Measurements from ENCODE around the gene CACNA1S. TPM values are rescaled to one million over a fixed set of nuclear protein-coding genes. Genes with fewer than 3 reads are reported as not detected.

Gene CACNA1S
- total RNA-seq, 1 experiment from 2014 or later: not detected

DNA sequence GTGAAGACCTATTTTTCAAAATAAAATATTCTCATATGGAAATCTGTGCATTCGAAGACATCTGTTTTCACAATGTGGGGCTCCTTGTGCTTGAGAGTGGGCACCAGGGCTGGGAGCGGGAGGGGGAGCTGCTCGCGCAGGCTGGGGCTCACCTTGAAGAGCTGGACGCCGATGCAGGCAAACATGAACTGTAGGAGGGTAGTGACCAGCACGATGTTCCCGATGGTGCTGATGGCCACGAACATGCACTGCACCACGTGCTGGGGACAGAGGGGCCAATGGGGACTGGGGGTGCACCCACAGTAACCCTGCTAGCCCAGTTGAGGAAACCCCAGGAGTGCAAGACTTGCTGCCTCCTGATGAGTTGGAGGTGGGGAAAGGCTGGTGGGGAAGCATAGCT, 46.5 kb downstream of the CACNA1S start:
- Histone ChIP-seq H3K79me2 (ENCODE audit: insufficient read depth, low read length) (no peaks in the 10 kb centered on the region), H2BK120ac (ENCODE audit: low read depth, low read length, poor library complexity, severe bottlenecking) (no peak overlapping the region), H2BK12ac (ENCODE audit: insufficient read length, low read depth, low read length) (no peak overlapping the region), H2BK15ac (ENCODE audit: low read depth, low read length) (no peak overlapping the region), H3T11ph (ENCODE audit: low read length) (no peak overlapping the region), H3K4ac (ENCODE audit: low read depth, low read length) (no peak overlapping the region), H2BK20ac (ENCODE audit: low read depth, low read length, poor library complexity, severe bottlenecking) (no peak overlapping the region), H4K91ac (ENCODE audit: insufficient read length, low read depth, low read length) (no peak overlapping the region), H3K79me1 (ENCODE audit: insufficient read depth, low read depth, low read length, poor library complexity, severe bottlenecking) (no peaks in the 10 kb centered on the region), H3K4me2 (ENCODE audit: insufficient read depth, insufficient read length, low read length) (no peak overlapping the region), H3K27ac (ENCODE audit: insufficient read length, low read depth, low read length) (no peak overlapping the region), H3K14ac (ENCODE audit: insufficient read depth, low read length) (no peak overlapping the region; the same call in 1 of the 2 replicates), H2AFZ (ENCODE audit: low read length) (no peak overlapping the region), H4K5ac (ENCODE audit: insufficient read length, low read depth, low read length) (no peak overlapping the region), H3K4me1 (ENCODE audit: insufficient read depth, low read length) (no peaks in the 10 kb centered on the region), H3K23me2 (ENCODE audit: insufficient read length, low read depth, low read length, poor library complexity, severe bottlenecking) (no peaks in the 10 kb centered on the region), H2AK5ac (ENCODE audit: insufficient read length, low read length) (no peak overlapping the region), H3K56ac (ENCODE audit: insufficient read length, low read depth, low read length) (no peak overlapping the region), H3K9ac (ENCODE audit: extremely low read depth, insufficient read length, low read length) (no peak overlapping the region), H4K8ac (replicated peaks; ENCODE audit: insufficient read length, low read depth, low read length) (no peak overlapping the region), H3K18ac (ENCODE audit: insufficient read length, low read depth, low read length) (no peak overlapping the region), H2BK5ac (ENCODE audit: insufficient read length, low read length) (no peak overlapping the region), H3K9me3 (ENCODE audit: control insufficient read depth, low read depth, low read length) (no peaks in the 10 kb centered on the region), H3K27me3 (ENCODE audit: insufficient read depth, low read length) (no peaks in the 10 kb centered on the region), H3K23ac (ENCODE audit: insufficient read length, low read depth, low read length) (no peak overlapping the region), H4K20me1 (ENCODE audit: control insufficient read depth, insufficient read depth, insufficient read length) (no peaks in the 10 kb centered on the region)
- Mint-ChIP-seq H3K36me3 (ENCODE audit: insufficient read depth in 1 of 3, low read depth in 3 of 3) (no peaks in the 10 kb centered on the region), H3K4me3 (no peak overlapping the region), H3K9me3 (no peaks in the 10 kb centered on the region), H3K27me3 (ENCODE audit: low read depth) (peaks cover 4% of the 10 kb centered on the region), H3K4me1 (peaks cover 9 to 28% of the 10 kb centered on the region in 2 experiments), H3K27ac (no peak overlapping the region)
- TF ChIP-seq, protein P1, sequence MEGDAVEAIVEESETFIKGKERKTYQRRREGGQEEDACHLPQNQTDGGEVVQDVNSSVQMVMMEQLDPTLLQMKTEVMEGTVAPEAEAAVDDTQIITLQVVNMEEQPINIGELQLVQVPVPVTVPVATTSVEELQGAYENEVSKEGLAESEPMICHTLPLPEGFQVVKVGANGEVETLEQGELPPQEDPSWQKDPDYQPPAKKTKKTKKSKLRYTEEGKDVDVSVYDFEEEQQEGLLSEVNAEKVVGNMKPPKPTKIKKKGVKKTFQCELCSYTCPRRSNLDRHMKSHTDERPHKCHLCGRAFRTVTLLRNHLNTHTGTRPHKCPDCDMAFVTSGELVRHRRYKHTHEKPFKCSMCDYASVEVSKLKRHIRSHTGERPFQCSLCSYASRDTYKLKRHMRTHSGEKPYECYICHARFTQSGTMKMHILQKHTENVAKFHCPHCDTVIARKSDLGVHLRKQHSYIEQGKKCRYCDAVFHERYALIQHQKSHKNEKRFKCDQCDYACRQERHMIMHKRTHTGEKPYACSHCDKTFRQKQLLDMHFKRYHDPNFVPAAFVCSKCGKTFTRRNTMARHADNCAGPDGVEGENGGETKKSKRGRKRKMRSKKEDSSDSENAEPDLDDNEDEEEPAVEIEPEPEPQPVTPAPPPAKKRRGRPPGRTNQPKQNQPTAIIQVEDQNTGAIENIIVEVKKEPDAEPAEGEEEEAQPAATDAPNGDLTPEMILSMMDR (conservative IDR thresholded peaks at IDR 0.05): no peak
- DNase-seq: no peak
- no CpG with 5 or more reads among the region's 10 CpGs for WGBS (ENCODE audit: extremely low coverage, insufficient read length, low lambda C conversion rate)

Data from H9 (cell line).